Panc1 (cell line): ENCODE measurements around the gene CNOT4. TPM values are rescaled to one million over a fixed set of nuclear protein-coding genes. Genes with fewer than 3 reads are reported as not detected.
"Not testable (repeated sequence)": the region's sequence is repeated elsewhere in the genome, so short reads cannot be mapped to it uniquely, and the experiment has no call there.

Experiments used
- ATAC-seq: fragments of 200-7000 bp; cut with Tn5 transposase; 2 replicates; pipeline ENCODE4 v1.9.1; 2020; ENCODE audit warnings: mild to moderate bottlenecking, moderate library complexity
- BruUV-seq: library from RNA; stranded (reverse); fragments of 400-500 nt; replicated peaks from 2 replicates; lab custom pipeline; 2021; lab: Mats Ljungman, UMichigan
- CTCF ChIA-PET: fragments of 300-600 bp; sonication (Branson Sonifier 250); formaldehyde crosslinking; loops from one replicate; lab custom pipeline; 2022; ENCODE audit warnings: antibody characterized with exemption; lab: Charles Lee
- POLR2A ChIA-PET: fragments of 300-600 bp; sonication (Branson Sonifier 250); formaldehyde crosslinking; loops from one replicate; lab custom pipeline; 2022; ENCODE audit warnings: antibody characterized with exemption; lab: Charles Lee
- DNase-seq: peaks from one replicate; pipeline ENCODE4 v3.0.0-alpha.2; 2010; ENCODE audit warnings: low read depth, low spot score
- H3K27ac ChIP-seq: 2 replicates; pipeline ENCODE4 v1.5.1; 2011; ENCODE audit warnings: mild to moderate bottlenecking, low read length, inconsistent platforms
- H3K27me3 ChIP-seq: fragments of 200-500 bp; sonication (Bioruptor generic); 2 replicates; pipeline ENCODE4 v1.6.0; 2014; ENCODE audit warnings: low read length, inconsistent platforms; ENCODE audit not compliant: control insufficient read depth, insufficient read depth
- H3K36me3 ChIP-seq: fragments of 200-500 bp; sonication (Bioruptor generic); 2 replicates; pipeline ENCODE4 v1.5.1; 2014; ENCODE audit warnings: inconsistent platforms, mild to moderate bottlenecking, low read length, moderate library complexity; ENCODE audit not compliant: control insufficient read depth, insufficient read depth
- H3K4me1 ChIP-seq: 2 replicates; pipeline ENCODE4 v1.5.1; 2011; ENCODE audit warnings: inconsistent platforms, mild to moderate bottlenecking, low read length, moderate library complexity; ENCODE audit not compliant: control insufficient read depth, insufficient read depth
- H3K4me3 ChIP-seq, 2 experiments: 2 replicates each; pipeline ENCODE4 v1.5.1; 2011 to 2012; ENCODE audit warnings: low read depth in 2 of 2, low read length in 2 of 2, mild to moderate bottlenecking in 2 of 2, inconsistent platforms in 1 of 2, moderate library complexity in 1 of 2
- H3K9me3 ChIP-seq: fragments of 200-500 bp; sonication (Bioruptor generic); 2 replicates; pipeline ENCODE4 v1.5.1; 2014; ENCODE audit warnings: low read depth, mild to moderate bottlenecking, inconsistent platforms, low read length, moderate library complexity; ENCODE audit not compliant: control insufficient read depth, insufficient read depth
- POLR2AphosphoS5 ChIP-seq: IDR thresholded peaks from 2 replicates; pipeline ENCODE4 v1.6.1; 2012; ENCODE audit warnings: mild to moderate bottlenecking, low read depth, low read length, moderate library complexity
- SIN3A ChIP-seq: IDR thresholded peaks from 2 replicates; pipeline ENCODE4 v1.6.1; 2012; ENCODE audit warnings: low read depth, mild to moderate bottlenecking, low read length, moderate library complexity, borderline replicate concordance; ENCODE audit not compliant: insufficient read depth
- TCF7L2 ChIP-seq: IDR thresholded peaks from 2 replicates; pipeline ENCODE4 v1.6.1; 2011; ENCODE audit warnings: mild to moderate bottlenecking, low read depth, low read length, inconsistent platforms
- in situ Hi-C: cut with HindIII; loops from 2 replicates; pipeline ENCODE4 v1.10.0; 2016; ENCODE audit warnings: low sequenced_read_pairs, low pct_unique_long_range_greater_than_20kb
- intact Hi-C: fragments of 100-400 bp; cut with micrococcal nuclease; formaldehyde crosslinking; loops from one replicate; pipeline ENCODE4 v1.10.0; 2022; ENCODE audit not compliant: unreplicated experiment
- total RNA-seq: library from RNA; stranded (reverse); gene quantifications from one replicate; pipeline ENCODE4 v1.2.1, GENCODE V29; 2021; ENCODE audit not compliant: unreplicated experiment
- TF ChIP-seq, protein P1 (sequence below): fragments of 450-650 bp; IDR thresholded peaks from 2 replicates; pipeline ENCODE4 v1.5.1; 2017; ENCODE audit warnings: mild to moderate bottlenecking
- TF ChIP-seq, protein P2 (sequence below), 2 experiments: IDR thresholded peaks; 2 replicates each; pipeline ENCODE4 v1.6.1; 2011 to 2012; ENCODE audit warnings: low read depth in 2 of 2, control low read depth in 1 of 2, low read length in 1 of 2, mild to moderate bottlenecking in 1 of 2, moderate library complexity in 1 of 2; ENCODE audit not compliant: insufficient read depth in 1 of 2

CNOT4 gene
- total RNA-seq, 1 experiment from 2014 or later, result 22.3 TPM

DNA sequence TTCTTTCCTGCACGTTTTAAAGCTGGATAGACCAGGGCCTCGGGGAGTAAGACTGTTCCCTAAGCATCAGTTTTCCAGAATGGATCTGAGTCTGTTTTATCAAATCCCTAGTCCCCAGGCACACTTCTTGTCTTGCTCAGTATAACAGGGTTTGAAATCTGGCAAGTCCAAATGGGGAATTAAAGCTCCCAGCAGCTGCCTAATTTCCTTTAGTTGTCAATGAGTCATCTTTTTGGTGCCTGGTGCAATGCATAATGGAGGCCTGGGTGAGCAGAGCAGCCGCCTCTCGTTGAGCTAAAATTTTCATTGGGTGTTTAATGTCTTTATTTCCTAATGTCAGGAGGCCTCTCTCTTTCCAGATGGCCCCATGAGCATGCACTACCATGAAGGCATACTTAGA is 188.3 kb downstream of the CNOT4 start:
- Histone ChIP-seq H3K36me3 (no peaks in the 10 kb centered on the region), H3K4me1 (no peaks in the 10 kb centered on the region), H3K27me3 (no peaks in the 10 kb centered on the region), H3K9me3 (no peaks in the 10 kb centered on the region), H3K4me3 (no peak overlapping the region), H3K27ac (no peak overlapping the region)
- no peak for TF ChIP-seq SIN3A
- no peak for TF ChIP-seq TCF7L2
- no peak for TF ChIP-seq POLR2AphosphoS5
- TF ChIP-seq, protein P1, sequence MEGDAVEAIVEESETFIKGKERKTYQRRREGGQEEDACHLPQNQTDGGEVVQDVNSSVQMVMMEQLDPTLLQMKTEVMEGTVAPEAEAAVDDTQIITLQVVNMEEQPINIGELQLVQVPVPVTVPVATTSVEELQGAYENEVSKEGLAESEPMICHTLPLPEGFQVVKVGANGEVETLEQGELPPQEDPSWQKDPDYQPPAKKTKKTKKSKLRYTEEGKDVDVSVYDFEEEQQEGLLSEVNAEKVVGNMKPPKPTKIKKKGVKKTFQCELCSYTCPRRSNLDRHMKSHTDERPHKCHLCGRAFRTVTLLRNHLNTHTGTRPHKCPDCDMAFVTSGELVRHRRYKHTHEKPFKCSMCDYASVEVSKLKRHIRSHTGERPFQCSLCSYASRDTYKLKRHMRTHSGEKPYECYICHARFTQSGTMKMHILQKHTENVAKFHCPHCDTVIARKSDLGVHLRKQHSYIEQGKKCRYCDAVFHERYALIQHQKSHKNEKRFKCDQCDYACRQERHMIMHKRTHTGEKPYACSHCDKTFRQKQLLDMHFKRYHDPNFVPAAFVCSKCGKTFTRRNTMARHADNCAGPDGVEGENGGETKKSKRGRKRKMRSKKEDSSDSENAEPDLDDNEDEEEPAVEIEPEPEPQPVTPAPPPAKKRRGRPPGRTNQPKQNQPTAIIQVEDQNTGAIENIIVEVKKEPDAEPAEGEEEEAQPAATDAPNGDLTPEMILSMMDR, result no peak
- TF ChIP-seq, protein P2, sequence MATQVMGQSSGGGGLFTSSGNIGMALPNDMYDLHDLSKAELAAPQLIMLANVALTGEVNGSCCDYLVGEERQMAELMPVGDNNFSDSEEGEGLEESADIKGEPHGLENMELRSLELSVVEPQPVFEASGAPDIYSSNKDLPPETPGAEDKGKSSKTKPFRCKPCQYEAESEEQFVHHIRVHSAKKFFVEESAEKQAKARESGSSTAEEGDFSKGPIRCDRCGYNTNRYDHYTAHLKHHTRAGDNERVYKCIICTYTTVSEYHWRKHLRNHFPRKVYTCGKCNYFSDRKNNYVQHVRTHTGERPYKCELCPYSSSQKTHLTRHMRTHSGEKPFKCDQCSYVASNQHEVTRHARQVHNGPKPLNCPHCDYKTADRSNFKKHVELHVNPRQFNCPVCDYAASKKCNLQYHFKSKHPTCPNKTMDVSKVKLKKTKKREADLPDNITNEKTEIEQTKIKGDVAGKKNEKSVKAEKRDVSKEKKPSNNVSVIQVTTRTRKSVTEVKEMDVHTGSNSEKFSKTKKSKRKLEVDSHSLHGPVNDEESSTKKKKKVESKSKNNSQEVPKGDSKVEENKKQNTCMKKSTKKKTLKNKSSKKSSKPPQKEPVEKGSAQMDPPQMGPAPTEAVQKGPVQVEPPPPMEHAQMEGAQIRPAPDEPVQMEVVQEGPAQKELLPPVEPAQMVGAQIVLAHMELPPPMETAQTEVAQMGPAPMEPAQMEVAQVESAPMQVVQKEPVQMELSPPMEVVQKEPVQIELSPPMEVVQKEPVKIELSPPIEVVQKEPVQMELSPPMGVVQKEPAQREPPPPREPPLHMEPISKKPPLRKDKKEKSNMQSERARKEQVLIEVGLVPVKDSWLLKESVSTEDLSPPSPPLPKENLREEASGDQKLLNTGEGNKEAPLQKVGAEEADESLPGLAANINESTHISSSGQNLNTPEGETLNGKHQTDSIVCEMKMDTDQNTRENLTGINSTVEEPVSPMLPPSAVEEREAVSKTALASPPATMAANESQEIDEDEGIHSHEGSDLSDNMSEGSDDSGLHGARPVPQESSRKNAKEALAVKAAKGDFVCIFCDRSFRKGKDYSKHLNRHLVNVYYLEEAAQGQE (IDR thresholded peaks at IDR 0.05; ENCODE audit: insufficient read depth in 1 of 2, low read depth in 2 of 2, low read length in 1 of 2), result no peak
- DNase-seq, result no peak
- intact Hi-C loops, result loop anchor here (5.0 kb wide), 1 partner anchor 34 kb away; no protein-coding TSS in a partner anchor
- no peak for ATAC-seq
- no TSS peak for BruUV-seq
- in situ Hi-C loops, result no loop called here
- ChIA-PET CTCF (no interaction called here), POLR2A (no interaction called here)

DNA sequence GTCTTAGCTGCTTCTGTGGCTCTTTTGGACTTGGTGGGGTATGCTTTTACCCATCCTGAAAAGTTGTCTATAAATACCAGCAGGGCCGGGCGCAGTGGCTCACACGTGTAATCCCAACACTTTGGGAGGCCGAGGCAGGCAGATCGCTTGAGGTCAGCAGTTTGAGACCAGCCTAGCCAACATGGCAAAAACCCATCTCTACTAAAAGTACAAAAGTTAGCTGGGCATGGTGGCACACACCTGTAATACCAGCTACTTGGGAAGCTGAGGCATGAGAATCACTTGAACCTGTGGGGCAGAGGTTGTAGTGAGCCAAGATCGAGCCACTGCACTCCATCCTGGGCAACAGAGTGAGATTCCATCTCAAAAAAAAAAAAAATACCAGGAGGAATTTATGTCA is 188.9 kb downstream of the CNOT4 start:
- in situ Hi-C loops, POLR2A ChIA-PET, H3K4me1 ChIP-seq, DNase-seq, H3K27ac ChIP-seq, H3K27me3 ChIP-seq, ATAC-seq, H3K4me3 ChIP-seq, CTCF ChIA-PET, H3K9me3 ChIP-seq, H3K36me3 ChIP-seq, BruUV-seq: not testable (repeated sequence)
- intact Hi-C loops, result loop anchor here (5.0 kb wide), 1 partner anchor 34 kb away; no protein-coding TSS in a partner anchor

DNA sequence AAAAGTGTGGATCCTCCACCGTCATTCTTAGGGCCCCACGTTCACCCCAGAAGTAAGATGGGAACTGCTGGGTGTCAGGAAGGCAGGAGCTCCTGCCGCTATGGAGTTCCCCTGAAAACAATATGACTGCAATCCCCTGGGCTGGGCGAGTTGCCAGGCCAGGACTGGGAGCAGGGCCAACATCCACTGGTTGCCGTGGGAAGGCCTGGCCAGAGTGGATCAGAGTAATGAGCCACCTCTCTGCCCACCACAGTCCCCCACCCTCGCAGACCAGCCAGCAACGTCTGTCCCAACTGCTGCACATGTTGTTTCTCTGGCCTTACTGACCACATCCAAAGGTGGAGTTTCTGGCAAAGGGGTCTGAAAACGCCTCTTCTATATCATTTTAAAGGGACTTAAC is 189.6 kb downstream of the CNOT4 start:
- no peaks in the 10 kb centered on the region for H3K4me1 ChIP-seq
- H3K27ac ChIP-seq, result no peak overlapping the region
- ChIA-PET POLR2A (no interaction called here), CTCF (no interaction called here)
- intact Hi-C loops, result loop anchor here (5.0 kb wide), 1 partner anchor 33 kb away; no protein-coding TSS in a partner anchor
- no peaks in the 10 kb centered on the region for H3K36me3 ChIP-seq
- ATAC-seq (peak; percentile 63), DNase-seq (no peak)
- H3K4me3 ChIP-seq, result no peak overlapping the region
- BruUV-seq, result no TSS peak
- no peak for TF ChIP-seq SIN3A
- TF ChIP-seq, protein P2 (IDR thresholded peaks at IDR 0.05; ENCODE audit: insufficient read depth in 1 of 2, low read depth in 2 of 2, low read length in 1 of 2), result no peak
- no peak for TF ChIP-seq POLR2AphosphoS5
- no peaks in the 10 kb centered on the region for H3K27me3 ChIP-seq
- H3K9me3 ChIP-seq, result no peaks in the 10 kb centered on the region
- in situ Hi-C loops, result no loop called here
